B cell (primary cell): ENCODE results near the gene BOLA2B. TPM values are rescaled to one million over a fixed set of nuclear protein-coding genes. Genes with fewer than 3 reads are reported as not detected.

Source experiments
- ATAC-seq: fragments of 200-7000 bp; cut with Tn5 transposase; one replicate; pipeline ENCODE4 v1.10.0; 2021; ENCODE audit warnings: low read depth, mild to moderate bottlenecking, moderate number of reproducible peaks, moderate library complexity
- CTCF ChIA-PET: fragments of 350-600 bp; sonication (Branson Sonifier 250); formaldehyde crosslinking; loops from one replicate; lab custom pipeline; 2021; ENCODE audit warnings: antibody characterized with exemption, inconsistent platforms; lab: Charles Lee
- POLR2A ChIA-PET: fragments of 350-600 bp; sonication (Branson Sonifier 250); formaldehyde crosslinking; loops from one replicate; lab custom pipeline; 2021; ENCODE audit warnings: antibody characterized with exemption; lab: Charles Lee
- DNase-seq: peaks from one replicate; pipeline ENCODE4 v3.0.0; 2013
- H2AFZ ChIP-seq: 2 replicates; pipeline ENCODE4 v1.6.1; 2012; ENCODE audit warnings: mild to moderate bottlenecking, low read depth, low read length; ENCODE audit not compliant: insufficient read depth, poor library complexity, severe bottlenecking
- H3K27ac ChIP-seq, 2 donors: 1 replicate in 1 of 2; 2 replicates in 1 of 2; pipeline ENCODE4 v1.5.1; 2012 to 2013; ENCODE audit warnings: low read length in 2 of 2, mild to moderate bottlenecking in 2 of 2, moderate library complexity in 1 of 2
- H3K27me3 ChIP-seq, 4 experiments: fragments of 200-600 bp in 1 of 4; sonication (generic) in 1 of 4; replicated peaks in 1 of 4; 1 replicate in 2 of 4; 2 replicates in 2 of 4; pipeline versions ENCODE4 v1.6.1 to v1.7.0; 2013 to 2016; ENCODE audit warnings: low read length in 3 of 4, mild to moderate bottlenecking in 2 of 4, mixed read lengths in 1 of 4, moderate library complexity in 1 of 4; ENCODE audit not compliant: insufficient read depth in 4 of 4, control insufficient read depth in 3 of 4; ENCODE audit errors: control extremely low read depth in 1 of 4
- H3K36me3 ChIP-seq, 2 experiments: replicated peaks in 1 of 2; 1 replicate in 1 of 2; 2 replicates in 1 of 2; pipeline versions ENCODE4 v1.6.1 to v1.7.1; 2013; ENCODE audit warnings: low read length in 1 of 2; ENCODE audit not compliant: insufficient read depth in 2 of 2, control insufficient read depth in 1 of 2; ENCODE audit errors: control extremely low read depth in 1 of 2, extremely low read depth in 1 of 2
- H3K4me1 ChIP-seq, 2 donors: fragments of 200-600 bp in 1 of 2; sonication (generic) in 1 of 2; 1 replicate in 1 of 2; 2 replicates in 1 of 2; pipeline versions ENCODE4 v1.5.1 to v1.6.1; 2013 to 2017; ENCODE audit warnings: low read length in 2 of 2; ENCODE audit not compliant: control insufficient read depth in 2 of 2, insufficient read depth in 2 of 2
- H3K4me2 ChIP-seq: replicated peaks from 2 replicates; pipeline ENCODE3; 2012; ENCODE audit warnings: mild to moderate bottlenecking, low read depth, low read length; ENCODE audit not compliant: poor library complexity, severe bottlenecking
- H3K4me3 ChIP-seq, 5 experiments: fragments of 200-600 bp in 1 of 5; sonication (generic) in 1 of 5; 1 replicate in 3 of 5; 2 replicates in 2 of 5; pipeline versions ENCODE4 v1.5.1 to v1.7.0; 2011 to 2016; ENCODE audit warnings: low read length in 4 of 5, mild to moderate bottlenecking in 4 of 5, low read depth in 2 of 5, control low read depth in 1 of 5, moderate library complexity in 1 of 5; ENCODE audit not compliant: insufficient read depth in 1 of 5; ENCODE audit errors: control extremely low read depth in 1 of 5, extremely low read depth in 1 of 5
- H3K79me2 ChIP-seq: fragments of 200-600 bp; sonication (generic); one replicate; pipeline ENCODE4 v1.6.0; 2016; ENCODE audit warnings: low read length; ENCODE audit not compliant: control insufficient read depth, insufficient read depth
- H3K9ac ChIP-seq: fragments of 200-600 bp; sonication (generic); 2 replicates; pipeline ENCODE4 v1.6.1; 2017; ENCODE audit warnings: mild to moderate bottlenecking, low read length, moderate library complexity
- H3K9me3 ChIP-seq, 3 donors: one replicate each; pipeline versions ENCODE4 v1.6.1 to v1.7.1; 2013; ENCODE audit warnings: low read length in 2 of 3; ENCODE audit not compliant: control insufficient read depth in 2 of 3, insufficient read depth in 1 of 3; ENCODE audit errors: control extremely low read depth in 1 of 3
- H4K20me1 ChIP-seq: 2 replicates; pipeline ENCODE4 v1.6.0; 2012; ENCODE audit warnings: mild to moderate bottlenecking, low read length; ENCODE audit not compliant: insufficient read depth, control insufficient read depth, poor library complexity, severe bottlenecking
- H3K27ac Mint-ChIP-seq: one replicate; pipeline ENCODE4 v1.8.0; 2021; ENCODE audit warnings: mixed read lengths
- H3K27me3 Mint-ChIP-seq: one replicate; pipeline ENCODE4 v1.8.0; 2021; ENCODE audit warnings: mixed read lengths
- H3K4me1 Mint-ChIP-seq: one replicate; pipeline ENCODE4 v1.8.0; 2021; ENCODE audit warnings: mixed read lengths
- H3K4me3 Mint-ChIP-seq: one replicate; pipeline ENCODE4 v1.8.0; 2021; ENCODE audit warnings: mixed read lengths
- H3K9me3 Mint-ChIP-seq: one replicate; pipeline ENCODE4 v1.8.0; 2022; ENCODE audit warnings: mixed read lengths; ENCODE audit not compliant: insufficient read depth
- EZH2 ChIP-seq: IDR thresholded peaks from 2 replicates; pipeline ENCODE4 v1.6.1; 2012; ENCODE audit warnings: borderline replicate concordance, low read depth, mild to moderate bottlenecking, moderate library complexity, low read length; ENCODE audit not compliant: insufficient read depth, poor library complexity, severe bottlenecking
- WGBS: methylation state at CpG from one replicate; pipeline ENCODE4 v1.1.5; 2013; ENCODE audit warnings: missing lambda C conversion rate; ENCODE audit not compliant: insufficient coverage; 5-methylcytosine and 5-hydroxymethylcytosine counted together
- intact Hi-C: fragments of 100-400 bp; cut with micrococcal nuclease; formaldehyde crosslinking; loops from one replicate; pipeline ENCODE4 v1.10.0; 2022
- polyA plus RNA-seq: library from polyadenylated mRNA; depleted of rRNA; stranded (reverse); fragments of >200 nt; gene quantifications from 2 replicates; pipeline ENCODE4 v1.2.3, GENCODE V29; 2012
- total RNA-seq, 2 donors: library from RNA; stranded (reverse); fragments of 120-200 nt in 1 of 2; gene quantifications; 1 replicate in 1 of 2; 2 replicates in 1 of 2; pipeline versions ENCODE4 v1.2.3 to v1.2.4, GENCODE V29; 2013 to 2022
- TF ChIP-seq, protein P1 (sequence below): fragments of 200-600 bp; IDR thresholded peaks from one replicate; pipeline ENCODE4 v1.8.0; 2022; ENCODE audit warnings: antibody characterized with exemption, mild to moderate bottlenecking

BOLA2B gene
- total and polyA plus RNA-seq, 2 donors (not counting 1 experiment from before 2014, with no cell fraction given) = 82.5 to 155 TPM

DNA sequence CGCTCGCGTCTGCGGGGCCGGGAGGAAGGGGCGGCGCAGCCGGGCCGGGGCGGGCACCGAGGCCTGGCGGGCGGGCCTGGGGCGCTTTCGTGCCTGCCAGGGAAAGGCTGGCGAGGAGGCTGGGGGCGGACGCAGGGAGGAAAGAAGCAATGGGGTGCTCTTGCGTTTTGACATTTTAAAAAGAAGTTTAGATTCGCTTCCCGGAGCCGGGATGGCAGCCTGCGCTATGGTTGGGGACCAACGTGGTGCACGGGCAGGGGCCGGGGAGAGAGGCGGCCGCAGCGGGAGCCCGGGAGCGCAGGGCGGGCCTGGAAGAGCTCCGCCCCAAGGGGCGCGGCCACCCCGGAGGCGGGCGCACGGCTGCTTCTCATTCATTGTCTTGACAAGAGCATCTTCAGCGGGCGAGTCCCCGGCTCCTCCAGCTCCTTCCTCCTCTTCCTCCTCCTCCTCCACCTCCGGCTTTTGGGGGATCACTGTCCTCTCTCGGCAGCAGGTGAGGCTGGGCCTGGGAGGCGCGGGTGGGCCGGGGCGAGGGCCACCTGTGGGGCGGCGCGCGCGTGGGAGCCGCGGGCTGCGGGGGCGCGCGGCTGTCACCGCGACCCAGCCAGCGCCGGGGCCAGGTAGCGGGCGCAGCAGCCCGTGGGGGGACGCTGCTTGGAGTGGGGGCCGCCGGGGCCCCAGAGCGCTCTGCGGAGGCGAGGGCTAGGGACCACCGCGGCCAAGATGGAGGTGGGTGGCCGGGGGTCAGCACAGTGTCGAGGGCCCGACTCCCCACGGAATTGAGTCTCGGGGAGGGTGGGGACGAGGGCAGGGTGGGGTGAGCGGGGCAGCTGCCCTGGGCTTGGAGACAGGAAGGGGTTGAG lies 10.0 kb downstream of the BOLA2B start, which contains the start of gene CORO1A:
Gene CORO1A, plus strand, starts transcription at position 370 of the 863 bp plus-strand sequence. CDS start 1,608 bp downstream, outside the sequence.
- intact Hi-C loops = loop anchor here (1.0 kb wide), 2 partner anchors 17 to 40 kb away; no protein-coding TSS in a partner anchor
- Histone ChIP-seq H3K4me3 (peak within 1 kb of the TSS; percentile 54 to 99 (median 97)), H2AFZ (peak within 1 kb of the TSS; percentile 88), H3K27me3 (no peaks in the 10 kb centered on the region), H3K27ac (peak within 1 kb of the TSS; percentile 78 to 87), H3K9ac (peak within 1 kb of the TSS; percentile 98), H3K36me3 (peaks cover 0 to 42% of the 10 kb centered on the region in 2 experiments), H3K9me3 (no peaks in the 10 kb centered on the region), H3K4me1 (peaks cover 40 to 48% of the 10 kb centered on the region in 2 donors), H4K20me1 (peaks cover 42% of the 10 kb centered on the region), H3K4me2 (peak within 1 kb of the TSS; percentile 97), H3K79me2 (peaks cover 46% of the 10 kb centered on the region)
- Mint-ChIP-seq H3K27ac (peak within 1 kb of the TSS; percentile 99), H3K4me1 (peaks cover 46% of the 10 kb centered on the region), H3K27me3 (no peaks in the 10 kb centered on the region), H3K4me3 (peak within 1 kb of the TSS; percentile 90), H3K9me3 (no peaks in the 10 kb centered on the region)
- under 1% methylated on average over 81 of the region's 81 CpGs for whole genome bisulfite sequencing
- ChIA-PET POLR2A (interaction anchor here (0.6 to 4.9 kb wide), 15 partner anchors 40 to 477 kb away, joined by 3 to 97 read pairs (median 4); partner anchors contain the start of genes ALDOA, MAPK3, SEPTIN1 and TBX6), CTCF (interaction anchor here (0.9 to 1.8 kb wide), 5 partner anchors 40 to 92 kb away, joined by 3 to 11 read pairs (median 5); partner anchors contain the start of genes MAPK3, TBX6 and YPEL3)
- ATAC-seq = peak; percentile 62
- peak; percentile 91 for DNase-seq
- TF ChIP-seq, protein P1, sequence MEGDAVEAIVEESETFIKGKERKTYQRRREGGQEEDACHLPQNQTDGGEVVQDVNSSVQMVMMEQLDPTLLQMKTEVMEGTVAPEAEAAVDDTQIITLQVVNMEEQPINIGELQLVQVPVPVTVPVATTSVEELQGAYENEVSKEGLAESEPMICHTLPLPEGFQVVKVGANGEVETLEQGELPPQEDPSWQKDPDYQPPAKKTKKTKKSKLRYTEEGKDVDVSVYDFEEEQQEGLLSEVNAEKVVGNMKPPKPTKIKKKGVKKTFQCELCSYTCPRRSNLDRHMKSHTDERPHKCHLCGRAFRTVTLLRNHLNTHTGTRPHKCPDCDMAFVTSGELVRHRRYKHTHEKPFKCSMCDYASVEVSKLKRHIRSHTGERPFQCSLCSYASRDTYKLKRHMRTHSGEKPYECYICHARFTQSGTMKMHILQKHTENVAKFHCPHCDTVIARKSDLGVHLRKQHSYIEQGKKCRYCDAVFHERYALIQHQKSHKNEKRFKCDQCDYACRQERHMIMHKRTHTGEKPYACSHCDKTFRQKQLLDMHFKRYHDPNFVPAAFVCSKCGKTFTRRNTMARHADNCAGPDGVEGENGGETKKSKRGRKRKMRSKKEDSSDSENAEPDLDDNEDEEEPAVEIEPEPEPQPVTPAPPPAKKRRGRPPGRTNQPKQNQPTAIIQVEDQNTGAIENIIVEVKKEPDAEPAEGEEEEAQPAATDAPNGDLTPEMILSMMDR = no peak
- TF ChIP-seq EZH2 = no peak
